Measurements from ENCODE around the gene DNA2.

DNA sequence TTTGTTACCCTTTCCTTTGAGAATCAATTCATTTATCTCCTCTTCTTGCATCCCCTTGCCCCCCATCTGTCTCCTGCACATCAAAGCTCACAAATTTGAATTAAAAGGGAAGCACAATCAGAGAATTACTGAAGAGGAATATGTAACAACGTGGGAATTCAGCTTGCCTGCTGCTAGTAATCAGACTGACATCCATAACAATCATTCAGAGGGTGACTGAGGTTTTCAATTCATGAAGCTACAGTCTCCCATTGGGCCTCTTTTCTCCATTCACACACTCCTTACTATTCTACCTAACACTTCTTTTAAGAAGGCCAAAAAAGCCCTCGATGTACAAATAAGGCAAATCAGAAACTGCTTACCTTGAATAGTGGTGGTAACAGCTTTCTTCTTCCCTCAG lies 24.3 kb upstream of the DNA2 start:
- TF ChIP-seq, protein P1, sequence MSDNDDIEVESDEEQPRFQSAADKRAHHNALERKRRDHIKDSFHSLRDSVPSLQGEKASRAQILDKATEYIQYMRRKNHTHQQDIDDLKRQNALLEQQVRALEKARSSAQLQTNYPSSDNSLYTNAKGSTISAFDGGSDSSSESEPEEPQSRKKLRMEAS (IDR thresholded peaks at IDR 0.05; ENCODE audit: low read depth), result no peak
- TF ChIP-seq REST (IDR thresholded peaks at IDR 0.05; ENCODE audit: low read depth, low read length) (no peak), EP300 (IDR thresholded peaks at IDR 0.05; ENCODE audit: borderline replicate concordance in 1 of 2, low read depth in 1 of 2, low read length in 1 of 2) (no peak), TEAD4 (IDR thresholded peaks at IDR 0.05; ENCODE audit: borderline replicate concordance, insufficient read depth) (no peak), YY1 (IDR thresholded peaks at IDR 0.05; ENCODE audit: low read depth) (no peak)
- TF ChIP-seq, protein P2, sequence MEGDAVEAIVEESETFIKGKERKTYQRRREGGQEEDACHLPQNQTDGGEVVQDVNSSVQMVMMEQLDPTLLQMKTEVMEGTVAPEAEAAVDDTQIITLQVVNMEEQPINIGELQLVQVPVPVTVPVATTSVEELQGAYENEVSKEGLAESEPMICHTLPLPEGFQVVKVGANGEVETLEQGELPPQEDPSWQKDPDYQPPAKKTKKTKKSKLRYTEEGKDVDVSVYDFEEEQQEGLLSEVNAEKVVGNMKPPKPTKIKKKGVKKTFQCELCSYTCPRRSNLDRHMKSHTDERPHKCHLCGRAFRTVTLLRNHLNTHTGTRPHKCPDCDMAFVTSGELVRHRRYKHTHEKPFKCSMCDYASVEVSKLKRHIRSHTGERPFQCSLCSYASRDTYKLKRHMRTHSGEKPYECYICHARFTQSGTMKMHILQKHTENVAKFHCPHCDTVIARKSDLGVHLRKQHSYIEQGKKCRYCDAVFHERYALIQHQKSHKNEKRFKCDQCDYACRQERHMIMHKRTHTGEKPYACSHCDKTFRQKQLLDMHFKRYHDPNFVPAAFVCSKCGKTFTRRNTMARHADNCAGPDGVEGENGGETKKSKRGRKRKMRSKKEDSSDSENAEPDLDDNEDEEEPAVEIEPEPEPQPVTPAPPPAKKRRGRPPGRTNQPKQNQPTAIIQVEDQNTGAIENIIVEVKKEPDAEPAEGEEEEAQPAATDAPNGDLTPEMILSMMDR (IDR thresholded peaks at IDR 0.05), result no peak
